Smooth muscle cell (in vitro differentiated cells): Measurements from ENCODE around the gene KANSL2. TPM values are rescaled to one million over a fixed set of nuclear protein-coding genes. Genes with fewer than 3 reads are reported as not detected.

Source experiments
- DNase-seq: peaks from one replicate; lab custom pipeline; 2025; ENCODE audit not compliant: unreplicated experiment; lab: John Stamatoyannopoulos, UW
- H2AFZ ChIP-seq: fragments of 200-600 bp; sonication (generic); 2 replicates; pipeline ENCODE4 v1.6.0; 2016; ENCODE audit warnings: antibody characterized with exemption, low read depth, mild to moderate bottlenecking
- H3F3A ChIP-seq: fragments of 200-600 bp; sonication (generic); 2 replicates; pipeline ENCODE4 v1.6.0; 2017; ENCODE audit warnings: antibody characterized with exemption, low read depth
- H3K27ac ChIP-seq: fragments of 200-600 bp; sonication (generic); 2 replicates; pipeline ENCODE4 v1.5.1; 2016; ENCODE audit warnings: low read depth, mild to moderate bottlenecking
- H3K27me3 ChIP-seq: fragments of 200-600 bp; sonication (generic); 2 replicates; pipeline ENCODE4 v1.6.1; 2016; ENCODE audit warnings: low read depth, mild to moderate bottlenecking
- H3K36me3 ChIP-seq: fragments of 200-600 bp; sonication (generic); 2 replicates; pipeline ENCODE4 v1.5.1; 2016; ENCODE audit warnings: low read depth
- H3K4me1 ChIP-seq: fragments of 200-600 bp; sonication (generic); 2 replicates; pipeline ENCODE4 v1.5.1; 2016; ENCODE audit warnings: low read depth
- H3K4me2 ChIP-seq: fragments of 200-600 bp; sonication (generic); 2 replicates; pipeline ENCODE4 v1.6.0; 2016; ENCODE audit warnings: mild to moderate bottlenecking
- H3K4me3 ChIP-seq: fragments of 200-600 bp; sonication (generic); 2 replicates; pipeline ENCODE4 v1.5.1; 2016; ENCODE audit warnings: mild to moderate bottlenecking
- H3K79me2 ChIP-seq: fragments of 200-600 bp; sonication (generic); 2 replicates; pipeline ENCODE4 v1.6.0; 2016; ENCODE audit warnings: low read depth, mild to moderate bottlenecking
- H3K9ac ChIP-seq: fragments of 200-600 bp; sonication (generic); 2 replicates; pipeline ENCODE4 v1.6.0; 2016; ENCODE audit warnings: low read depth
- H3K9me3 ChIP-seq: fragments of 200-600 bp; sonication (generic); replicated peaks from 2 replicates; pipeline ENCODE4 v1.5.1; 2016; ENCODE audit warnings: low read depth
- H4K20me1 ChIP-seq: fragments of 200-600 bp; sonication (generic); 2 replicates; pipeline ENCODE4 v1.6.0; 2016; ENCODE audit warnings: low read depth
- WGBS: methylation state at CpG from one replicate; pipeline ENCODE4 v1.1.7; 2016; ENCODE audit warnings: low lambda C conversion rate; 5-methylcytosine and 5-hydroxymethylcytosine counted together
- polyA plus RNA-seq: library from polyadenylated mRNA; unstranded; fragments of >200 nt; fragmentation: Nextera tagmentation; extraction: Ambion mirVana; gene quantifications from 2 replicates; pipeline ENCODE4 v1.2.1, GENCODE V29; 2016
- total RNA-seq: library from RNA; depleted of rRNA; stranded (reverse); fragments of >200 nt; gene quantifications from 2 replicates; pipeline ENCODE4 v1.2.3, GENCODE V29; 2014
- TF ChIP-seq, protein P1 (sequence below): fragments of 200-600 bp; sonication (generic); IDR thresholded peaks from 2 replicates; pipeline ENCODE4 v1.5.1; 2017; ENCODE audit warnings: borderline replicate concordance, mild to moderate bottlenecking, antibody characterized with exemption; ENCODE audit not compliant: insufficient read depth, poor library complexity, severe bottlenecking

KANSL2 gene
- total and polyA plus RNA-seq, 2 experiments from 2014 or later = 29.7 to 40.7 TPM

DNA sequence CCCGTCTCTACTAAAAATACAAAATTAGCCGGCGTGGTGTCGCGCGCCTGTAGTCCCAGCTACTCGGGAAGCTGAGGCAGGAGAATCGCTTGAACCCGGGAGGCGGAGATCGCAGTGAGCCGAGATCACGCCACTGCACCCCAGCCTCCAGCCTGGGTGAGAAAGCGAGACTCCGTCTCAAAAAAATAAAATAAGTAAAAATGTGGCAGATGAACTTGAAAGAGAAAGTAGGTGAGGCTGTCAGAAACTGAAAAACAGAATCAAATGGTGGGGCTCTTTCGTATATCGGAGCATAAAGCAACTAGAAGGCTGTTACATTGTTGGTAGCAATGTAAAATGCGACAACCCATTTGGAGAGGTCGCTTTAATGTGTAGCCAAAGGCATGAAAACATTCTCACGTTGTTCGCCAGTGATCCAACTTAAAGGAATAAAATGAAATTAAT is 35.2 kb upstream of the KANSL2 start:
- no peak for DNase-seq
- Histone ChIP-seq H2AFZ (peak overlapping the region; percentile 95), H3F3A (no peaks in the 10 kb centered on the region), H3K4me1 (peaks cover 22% of the 10 kb centered on the region), H3K36me3 (no peaks in the 10 kb centered on the region), H3K4me3 (peak overlapping the region; percentile 84), H3K9ac (peak overlapping the region; percentile 66), H3K27ac (peak overlapping the region; percentile 97), H3K27me3 (no peaks in the 10 kb centered on the region), H3K79me2 (peaks cover 38% of the 10 kb centered on the region), H3K4me2 (peak overlapping the region; percentile 82), H4K20me1 (peaks cover 28% of the 10 kb centered on the region), H3K9me3 (no peaks in the 10 kb centered on the region)
- WGBS = 16% methylated on average over 21 of the region's 21 CpGs
- TF ChIP-seq, protein P1, sequence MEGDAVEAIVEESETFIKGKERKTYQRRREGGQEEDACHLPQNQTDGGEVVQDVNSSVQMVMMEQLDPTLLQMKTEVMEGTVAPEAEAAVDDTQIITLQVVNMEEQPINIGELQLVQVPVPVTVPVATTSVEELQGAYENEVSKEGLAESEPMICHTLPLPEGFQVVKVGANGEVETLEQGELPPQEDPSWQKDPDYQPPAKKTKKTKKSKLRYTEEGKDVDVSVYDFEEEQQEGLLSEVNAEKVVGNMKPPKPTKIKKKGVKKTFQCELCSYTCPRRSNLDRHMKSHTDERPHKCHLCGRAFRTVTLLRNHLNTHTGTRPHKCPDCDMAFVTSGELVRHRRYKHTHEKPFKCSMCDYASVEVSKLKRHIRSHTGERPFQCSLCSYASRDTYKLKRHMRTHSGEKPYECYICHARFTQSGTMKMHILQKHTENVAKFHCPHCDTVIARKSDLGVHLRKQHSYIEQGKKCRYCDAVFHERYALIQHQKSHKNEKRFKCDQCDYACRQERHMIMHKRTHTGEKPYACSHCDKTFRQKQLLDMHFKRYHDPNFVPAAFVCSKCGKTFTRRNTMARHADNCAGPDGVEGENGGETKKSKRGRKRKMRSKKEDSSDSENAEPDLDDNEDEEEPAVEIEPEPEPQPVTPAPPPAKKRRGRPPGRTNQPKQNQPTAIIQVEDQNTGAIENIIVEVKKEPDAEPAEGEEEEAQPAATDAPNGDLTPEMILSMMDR = no peak

- WGBS = under 1% methylated on average over 61 of the region's 61 CpGs
- Histone ChIP-seq H3F3A (no peaks in the 10 kb centered on the region), H3K4me1 (peaks cover 22% of the 10 kb centered on the region), H3K9me3 (no peaks in the 10 kb centered on the region), H3K79me2 (peaks cover 44% of the 10 kb centered on the region), H3K4me2 (peak within 1 kb of the TSS; percentile 85), H3K9ac (peak within 1 kb of the TSS; percentile 97), H3K4me3 (peak within 1 kb of the TSS; percentile 84), H3K27ac (peak within 1 kb of the TSS; percentile 97), H3K27me3 (no peaks in the 10 kb centered on the region), H4K20me1 (peaks cover 33% of the 10 kb centered on the region), H2AFZ (peak within 1 kb of the TSS; percentile 95), H3K36me3 (no peaks in the 10 kb centered on the region)
- TF ChIP-seq, protein P1 = no peak
- DNase-seq = peak; percentile 96
These were observed 34.6 kb upstream of the KANSL2 start, which contains the start of gene CCNT1 for GRCh38 chr12:48716493-48717251. CCNT1 (minus strand) TSS chr12:48716707; CDS start chr12:48716675, 32 bp downstream.

GRCh38 chr12:48716168-48716492 is 34.1 kb upstream of the KANSL2 start:
- peaks cover 22% of the 10 kb centered on the region for H3K4me1 ChIP-seq
- no peak for DNase-seq
- TF ChIP-seq, protein P1 = no peak
- H3K36me3 ChIP-seq = no peaks in the 10 kb centered on the region
- no peaks in the 10 kb centered on the region for H3F3A ChIP-seq
- under 1% methylated on average over 17 of the region's 17 CpGs for WGBS
- no peaks in the 10 kb centered on the region for H3K27me3 ChIP-seq
- no peaks in the 10 kb centered on the region for H3K9me3 ChIP-seq
- H3K79me2 ChIP-seq = peaks cover 49% of the 10 kb centered on the region
- peak overlapping the region; percentile 85 for H3K4me2 ChIP-seq
- peak overlapping the region; percentile 84 for H3K4me3 ChIP-seq
- H2AFZ ChIP-seq = peak overlapping the region; percentile 61
- H4K20me1 ChIP-seq = peaks cover 36% of the 10 kb centered on the region
- H3K27ac ChIP-seq = peak overlapping the region; percentile 97
- H3K9ac ChIP-seq = peak overlapping the region; percentile 97
